Measurements from ENCODE around the gene FAM221B.

- TF ChIP-seq CTCF (IDR thresholded peaks at IDR 0.05; ENCODE audit: low read depth, low read length), result peak; percentile 45
- no peak for TF ChIP-seq EZH2phosphoT487 (IDR thresholded peaks at IDR 0.05; ENCODE audit: low read depth)
Measured at GRCh38 chr9:35835216-35835632, 6.7 kb upstream of the FAM221B start.
